Neural cell (in vitro differentiated cells): ENCODE measurements around the gene TEX14. TPM values are rescaled to one million over a fixed set of nuclear protein-coding genes. Genes with fewer than 3 reads are reported as not detected.

Experiments
- H2AFZ ChIP-seq: fragments of 200-600, 300-800 bp; sonication (generic), shearing (Covaris generic); 2 replicates; pipeline ENCODE4 v1.6.0; 2014; ENCODE audit warnings: low read depth, mild to moderate bottlenecking, antibody characterized with exemption, low read length, moderate library complexity
- H3F3A ChIP-seq: fragments of 200-600 bp; shearing (Covaris generic); 2 replicates; pipeline ENCODE4 v1.6.1; 2016; ENCODE audit warnings: mild to moderate bottlenecking, moderate library complexity, mixed read lengths, antibody characterized with exemption, low read length; ENCODE audit not compliant: insufficient read depth, poor library complexity, severe bottlenecking
- H3K27ac ChIP-seq: fragments of 200-600, 300-800 bp; sonication (generic), shearing (Covaris generic); 2 replicates; pipeline ENCODE4 v1.5.1; 2014; ENCODE audit warnings: mild to moderate bottlenecking, low read length, moderate library complexity
- H3K27me3 ChIP-seq: fragments of 300-800, 200-600 bp; sonication (generic), shearing (Covaris generic); 2 replicates; pipeline ENCODE4 v1.6.0; 2014; ENCODE audit warnings: mild to moderate bottlenecking, low read depth, low read length, moderate library complexity; ENCODE audit not compliant: insufficient read depth
- H3K36me3 ChIP-seq: fragments of 300-800, 200-600 bp; sonication (generic), shearing (Covaris generic); 2 replicates; pipeline ENCODE4 v1.5.1; 2014; ENCODE audit warnings: mild to moderate bottlenecking, antibody characterized with exemption, low read length, moderate library complexity; ENCODE audit not compliant: insufficient read depth
- H3K4me2 ChIP-seq: fragments of 300-800, 200-600 bp; sonication (generic), shearing (Covaris generic); 2 replicates; pipeline ENCODE4 v1.6.0; 2014; ENCODE audit warnings: mild to moderate bottlenecking, low read length
- H3K4me3 ChIP-seq: fragments of 300-800, 200-600 bp; sonication (generic), shearing (Covaris generic); 2 replicates; pipeline ENCODE4 v1.5.1; 2014; ENCODE audit warnings: mild to moderate bottlenecking, low read length, moderate library complexity
- H3K79me2 ChIP-seq: fragments of 200-600 bp; shearing (Covaris generic); replicated peaks from 2 replicates; pipeline ENCODE4 v1.6.0; 2014; ENCODE audit warnings: mild to moderate bottlenecking, low read length, moderate library complexity; ENCODE audit not compliant: insufficient read depth
- H3K9ac ChIP-seq: fragments of 300-800, 200-600 bp; sonication (generic), shearing (Covaris generic); 2 replicates; pipeline ENCODE4 v1.6.1; 2016; ENCODE audit warnings: mild to moderate bottlenecking, low read length, mixed read lengths
- H3K9me2 ChIP-seq: fragments of 200-600 bp; shearing (Covaris generic); 2 replicates; pipeline ENCODE4 v1.6.1; 2016; ENCODE audit warnings: mild to moderate bottlenecking, low read length, mixed read lengths; ENCODE audit not compliant: insufficient read depth
- H3K9me3 ChIP-seq: fragments of 200-600, 300-800 bp; sonication (generic), shearing (Covaris generic); 2 replicates; pipeline ENCODE4 v1.6.1; 2016; ENCODE audit warnings: mild to moderate bottlenecking, mixed run types, low read length, moderate library complexity, mixed read lengths
- H4K20me1 ChIP-seq: fragments of 200-600 bp; shearing (Covaris generic); 2 replicates; pipeline ENCODE4 v1.6.1; 2016; ENCODE audit warnings: mild to moderate bottlenecking, mixed run types; ENCODE audit not compliant: insufficient read depth
- EP300 ChIP-seq: fragments of 450-650 bp; conservative IDR thresholded peaks from 2 replicates; pipeline ENCODE4 v1.6.1; 2014; ENCODE audit warnings: antibody characterized with exemption, mild to moderate bottlenecking, moderate library complexity; ENCODE audit not compliant: poor library complexity, severe bottlenecking
- EZH2 ChIP-seq: fragments of 200-600, 300-800 bp; shearing (Covaris generic), sonication (generic); IDR thresholded peaks from 2 replicates; pipeline ENCODE4 v1.6.1; 2014; ENCODE audit warnings: antibody characterized with exemption, low read length, borderline replicate concordance, mild to moderate bottlenecking; ENCODE audit not compliant: insufficient read depth, poor library complexity, severe bottlenecking
- MXI1 ChIP-seq: fragments of 450-650 bp; conservative IDR thresholded peaks from 2 replicates; pipeline ENCODE4 v1.6.1; 2014; ENCODE audit warnings: antibody characterized with exemption, mild to moderate bottlenecking; ENCODE audit not compliant: poor library complexity, severe bottlenecking
- POLR2AphosphoS5 ChIP-seq: IDR thresholded peaks from 2 replicates; pipeline ENCODE4 v1.6.1; 2012
- RAD21 ChIP-seq: fragments of 450-650 bp; conservative IDR thresholded peaks from 2 replicates; pipeline ENCODE4 v1.6.1; 2014; ENCODE audit warnings: antibody characterized with exemption, mild to moderate bottlenecking, moderate library complexity
- SMC3 ChIP-seq: fragments of 450-650 bp; conservative IDR thresholded peaks from 2 replicates; pipeline ENCODE4 v1.6.1; 2014; ENCODE audit warnings: antibody characterized with exemption, mild to moderate bottlenecking, moderate library complexity; ENCODE audit not compliant: poor library complexity
- TAF1 ChIP-seq: IDR thresholded peaks from 2 replicates; pipeline ENCODE4 v1.6.1; 2012; ENCODE audit warnings: low read depth
- polyA plus RNA-seq: library from polyadenylated mRNA; depleted of rRNA; stranded (reverse); fragments of >200 nt; gene quantifications from 2 replicates; pipeline ENCODE4 v1.2.3, GENCODE V29; 2014
- TF ChIP-seq, protein P1 (sequence below): IDR thresholded peaks from 2 replicates; pipeline ENCODE4 v1.6.1; 2012; ENCODE audit warnings: borderline replicate concordance
- TF ChIP-seq, protein P2 (sequence below): fragments of 450-650 bp; IDR thresholded peaks from 2 replicates; pipeline ENCODE4 v1.5.1; 2014; ENCODE audit warnings: antibody characterized with exemption, mild to moderate bottlenecking, moderate library complexity; ENCODE audit not compliant: poor library complexity, severe bottlenecking

TEX14 gene
- polyA plus RNA-seq, 1 donor from 2014 or later: 1.4 TPM

DNA sequence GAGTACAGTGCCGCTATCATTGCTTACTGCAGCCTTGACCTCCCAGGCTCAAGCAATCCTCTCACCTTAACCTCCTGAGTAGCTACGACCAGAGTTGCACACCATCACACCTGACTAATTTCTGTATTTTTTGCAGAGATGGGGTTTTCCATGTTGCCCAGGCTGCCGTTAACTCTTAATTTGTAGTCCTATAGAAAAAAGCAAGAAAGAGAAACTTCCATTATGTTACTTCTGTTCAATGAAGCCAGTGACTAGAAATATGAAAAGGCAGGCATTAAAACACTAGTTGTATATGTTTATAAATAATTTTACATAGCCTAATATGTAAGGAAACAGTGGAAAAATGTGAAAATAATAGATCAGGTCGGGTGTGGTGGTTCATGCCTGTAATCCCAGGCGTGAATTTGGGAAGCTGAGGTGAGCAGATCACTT, 10.2 kb upstream of the TEX14 start:
- Histone ChIP-seq H3K27me3 (no peaks in the 10 kb centered on the region), H3K9me3 (no peaks in the 10 kb centered on the region), H2AFZ (no peak overlapping the region), H4K20me1 (no peaks in the 10 kb centered on the region), H3K4me3 (no peak overlapping the region), H3K9me2 (no peaks in the 10 kb centered on the region), H3K27ac (no peak overlapping the region), H3K4me2 (no peak overlapping the region), H3F3A (no peaks in the 10 kb centered on the region), H3K9ac (no peak overlapping the region), H3K36me3 (no peaks in the 10 kb centered on the region), H3K79me2 (no peaks in the 10 kb centered on the region)
- TF ChIP-seq SMC3: no peak
- TF ChIP-seq, protein P1, sequence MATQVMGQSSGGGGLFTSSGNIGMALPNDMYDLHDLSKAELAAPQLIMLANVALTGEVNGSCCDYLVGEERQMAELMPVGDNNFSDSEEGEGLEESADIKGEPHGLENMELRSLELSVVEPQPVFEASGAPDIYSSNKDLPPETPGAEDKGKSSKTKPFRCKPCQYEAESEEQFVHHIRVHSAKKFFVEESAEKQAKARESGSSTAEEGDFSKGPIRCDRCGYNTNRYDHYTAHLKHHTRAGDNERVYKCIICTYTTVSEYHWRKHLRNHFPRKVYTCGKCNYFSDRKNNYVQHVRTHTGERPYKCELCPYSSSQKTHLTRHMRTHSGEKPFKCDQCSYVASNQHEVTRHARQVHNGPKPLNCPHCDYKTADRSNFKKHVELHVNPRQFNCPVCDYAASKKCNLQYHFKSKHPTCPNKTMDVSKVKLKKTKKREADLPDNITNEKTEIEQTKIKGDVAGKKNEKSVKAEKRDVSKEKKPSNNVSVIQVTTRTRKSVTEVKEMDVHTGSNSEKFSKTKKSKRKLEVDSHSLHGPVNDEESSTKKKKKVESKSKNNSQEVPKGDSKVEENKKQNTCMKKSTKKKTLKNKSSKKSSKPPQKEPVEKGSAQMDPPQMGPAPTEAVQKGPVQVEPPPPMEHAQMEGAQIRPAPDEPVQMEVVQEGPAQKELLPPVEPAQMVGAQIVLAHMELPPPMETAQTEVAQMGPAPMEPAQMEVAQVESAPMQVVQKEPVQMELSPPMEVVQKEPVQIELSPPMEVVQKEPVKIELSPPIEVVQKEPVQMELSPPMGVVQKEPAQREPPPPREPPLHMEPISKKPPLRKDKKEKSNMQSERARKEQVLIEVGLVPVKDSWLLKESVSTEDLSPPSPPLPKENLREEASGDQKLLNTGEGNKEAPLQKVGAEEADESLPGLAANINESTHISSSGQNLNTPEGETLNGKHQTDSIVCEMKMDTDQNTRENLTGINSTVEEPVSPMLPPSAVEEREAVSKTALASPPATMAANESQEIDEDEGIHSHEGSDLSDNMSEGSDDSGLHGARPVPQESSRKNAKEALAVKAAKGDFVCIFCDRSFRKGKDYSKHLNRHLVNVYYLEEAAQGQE: no peak
- TF ChIP-seq, protein P2, sequence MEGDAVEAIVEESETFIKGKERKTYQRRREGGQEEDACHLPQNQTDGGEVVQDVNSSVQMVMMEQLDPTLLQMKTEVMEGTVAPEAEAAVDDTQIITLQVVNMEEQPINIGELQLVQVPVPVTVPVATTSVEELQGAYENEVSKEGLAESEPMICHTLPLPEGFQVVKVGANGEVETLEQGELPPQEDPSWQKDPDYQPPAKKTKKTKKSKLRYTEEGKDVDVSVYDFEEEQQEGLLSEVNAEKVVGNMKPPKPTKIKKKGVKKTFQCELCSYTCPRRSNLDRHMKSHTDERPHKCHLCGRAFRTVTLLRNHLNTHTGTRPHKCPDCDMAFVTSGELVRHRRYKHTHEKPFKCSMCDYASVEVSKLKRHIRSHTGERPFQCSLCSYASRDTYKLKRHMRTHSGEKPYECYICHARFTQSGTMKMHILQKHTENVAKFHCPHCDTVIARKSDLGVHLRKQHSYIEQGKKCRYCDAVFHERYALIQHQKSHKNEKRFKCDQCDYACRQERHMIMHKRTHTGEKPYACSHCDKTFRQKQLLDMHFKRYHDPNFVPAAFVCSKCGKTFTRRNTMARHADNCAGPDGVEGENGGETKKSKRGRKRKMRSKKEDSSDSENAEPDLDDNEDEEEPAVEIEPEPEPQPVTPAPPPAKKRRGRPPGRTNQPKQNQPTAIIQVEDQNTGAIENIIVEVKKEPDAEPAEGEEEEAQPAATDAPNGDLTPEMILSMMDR: no peak
- TF ChIP-seq EP300: no peak
- TF ChIP-seq MXI1: no peak
- TF ChIP-seq EZH2: no peak
- TF ChIP-seq RAD21: no peak
- TF ChIP-seq TAF1: no peak
- no peak for TF ChIP-seq POLR2AphosphoS5

DNA sequence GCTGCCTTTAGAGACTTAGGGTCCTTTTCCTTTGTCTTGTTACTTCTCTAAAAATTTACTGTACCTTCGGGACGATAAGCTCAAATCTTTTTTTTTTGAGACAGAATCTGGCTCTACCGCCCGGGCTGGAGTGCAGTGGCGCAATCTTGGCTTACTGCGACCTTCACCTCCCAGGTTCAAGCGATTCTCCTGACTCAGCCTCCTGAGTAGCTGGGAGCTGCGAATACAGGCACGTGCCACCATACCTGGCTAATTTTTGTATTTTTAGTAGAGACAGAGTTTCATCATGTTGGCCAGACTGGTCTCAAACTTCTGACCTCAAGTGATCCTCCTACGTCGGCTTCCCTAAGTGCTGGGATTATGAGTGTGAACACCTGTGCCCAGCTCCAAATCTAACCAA, 7.9 kb upstream of the TEX14 start:
- Histone ChIP-seq H3K4me3 (no peak overlapping the region), H2AFZ (no peak overlapping the region), H3K4me2 (no peak overlapping the region), H3K27me3 (no peaks in the 10 kb centered on the region), H3K27ac (no peak overlapping the region), H3K79me2 (no peaks in the 10 kb centered on the region), H3F3A (no peaks in the 10 kb centered on the region), H3K9me3 (no peaks in the 10 kb centered on the region), H4K20me1 (no peaks in the 10 kb centered on the region), H3K9me2 (no peaks in the 10 kb centered on the region), H3K36me3 (no peaks in the 10 kb centered on the region), H3K9ac (no peak overlapping the region)
- TF ChIP-seq MXI1 (no peak), RAD21 (no peak), EZH2 (no peak), SMC3 (no peak), TAF1 (no peak), POLR2AphosphoS5 (no peak), EP300 (no peak)
- TF ChIP-seq, protein P1: no peak
- TF ChIP-seq, protein P2: no peak
